SH-SY5Y (cell line): Measurements from ENCODE around the gene CEBPA.
A peak's percentile ranks its signal among the peaks of the same experiment; 100 is the strongest.

Source experiments
- GATA2 ChIP-seq: IDR thresholded peaks from 2 replicates; pipeline ENCODE4 v1.6.1; 2011; ENCODE audit warnings: mild to moderate bottlenecking, low read depth, low read length
- GATA3 ChIP-seq: IDR thresholded peaks from 2 replicates; pipeline ENCODE4 v1.6.1; 2011; ENCODE audit warnings: low read depth, mild to moderate bottlenecking, low read length, moderate library complexity

CEBPA gene

GRCh38 chr19:33302175-33302973, at the start of gene CEBPA:
TSS of gene CEBPA (minus strand) at chr19:33302534. CDS start at chr19:33302414, 120 bp downstream.
- no peak for TF ChIP-seq GATA2

DNA sequence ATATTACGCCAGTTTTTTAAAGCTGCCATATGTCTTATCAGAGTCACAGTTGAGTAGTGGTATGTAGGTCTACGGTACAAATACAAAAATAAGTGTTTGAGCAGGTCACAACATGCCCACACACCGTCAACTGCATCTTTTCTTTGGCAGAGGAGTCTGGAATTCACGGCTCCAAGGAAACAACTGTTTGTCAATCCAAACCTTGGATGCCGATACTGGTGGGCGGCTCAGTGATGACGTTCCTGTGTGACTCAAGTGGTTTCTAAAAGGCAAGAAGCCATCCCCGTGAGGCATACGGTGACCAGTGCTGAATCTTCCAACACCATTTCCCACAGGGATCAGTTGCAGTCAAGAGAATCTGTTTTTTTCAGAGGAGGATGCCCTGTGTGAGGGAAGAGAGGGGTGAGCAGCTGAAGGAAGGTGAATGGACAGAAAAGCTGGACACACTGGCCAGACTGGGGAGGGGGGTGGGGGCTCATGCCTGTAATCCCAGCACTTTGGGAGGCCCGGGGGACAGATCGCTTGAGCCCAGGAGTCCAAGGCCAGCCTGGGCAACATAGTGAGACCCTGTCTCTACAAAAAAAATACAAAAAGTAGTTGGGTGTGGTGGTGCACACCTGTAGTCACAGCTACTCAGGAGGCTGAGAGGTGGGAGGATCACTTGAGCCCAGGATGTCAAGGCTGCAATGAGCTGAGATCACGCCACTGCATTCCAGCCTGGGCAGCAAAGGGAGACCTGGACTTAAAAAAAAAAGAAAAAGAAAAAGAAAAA, 48.4 kb upstream of the CEBPA start:
- TF ChIP-seq GATA3: no peak
- no peak for TF ChIP-seq GATA2

GRCh38 chr19:33349319-33350289, 47.3 kb upstream of the CEBPA start:
- TF ChIP-seq GATA2 (no peak), GATA3 (no peak)

GRCh38 chr19:33348301-33349010, 46.1 kb upstream of the CEBPA start:
- peak; percentile 67 for TF ChIP-seq GATA3
- TF ChIP-seq GATA2: peak; percentile 94

GRCh38 chr19:33347300-33347699, 45.0 kb upstream of the CEBPA start:
- no peak for TF ChIP-seq GATA2
- no peak for TF ChIP-seq GATA3

DNA sequence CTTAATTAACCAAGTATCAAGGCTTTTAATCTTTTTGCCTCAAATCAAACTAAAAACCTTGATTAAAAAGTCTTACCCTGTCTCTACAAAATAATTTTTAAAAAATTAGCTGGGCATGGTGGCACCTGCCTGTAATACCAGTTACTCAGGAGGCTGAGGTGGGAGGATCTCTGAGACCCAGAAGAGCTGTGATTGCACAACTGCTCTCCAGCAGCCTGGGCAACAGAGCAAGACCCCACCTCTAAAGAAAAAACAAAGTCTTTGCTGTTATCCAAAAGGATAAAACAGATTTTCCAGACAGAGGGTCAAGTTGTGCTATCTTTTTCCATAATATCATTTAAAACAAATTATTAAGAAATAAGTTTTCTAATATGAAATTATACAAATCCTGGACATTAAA, 44.3 kb upstream of the CEBPA start:
- TF ChIP-seq GATA3 (no peak), GATA2 (no peak)

DNA sequence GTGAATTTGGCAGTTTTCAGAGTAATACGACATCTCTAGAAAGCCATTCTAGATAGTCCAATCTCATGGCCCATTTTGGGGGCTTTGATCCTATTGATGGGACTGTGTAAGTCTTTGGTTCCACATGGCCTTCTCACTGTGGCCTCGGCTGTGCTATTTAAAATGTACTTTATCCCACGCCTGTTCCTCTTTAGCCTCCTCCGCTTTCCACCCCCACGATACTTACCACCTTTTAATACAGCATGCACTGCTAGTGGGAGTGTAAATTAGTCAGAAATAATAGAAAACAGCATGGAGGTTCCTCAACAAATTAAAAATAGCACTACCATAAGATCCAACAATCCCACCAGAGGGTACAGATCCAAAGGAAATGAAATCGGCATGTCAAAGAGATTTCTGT, 42.8 kb upstream of the CEBPA start:
- no peak for TF ChIP-seq GATA3
- no peak for TF ChIP-seq GATA2

- TF ChIP-seq GATA3 (no peak), GATA2 (no peak)
These were observed 42.2 kb upstream of the CEBPA start for GRCh38 chr19:33344573-33344925.

- TF ChIP-seq GATA3: no peak
- no peak for TF ChIP-seq GATA2
These were observed 41.7 kb upstream of the CEBPA start for GRCh38 chr19:33343859-33344572.

DNA sequence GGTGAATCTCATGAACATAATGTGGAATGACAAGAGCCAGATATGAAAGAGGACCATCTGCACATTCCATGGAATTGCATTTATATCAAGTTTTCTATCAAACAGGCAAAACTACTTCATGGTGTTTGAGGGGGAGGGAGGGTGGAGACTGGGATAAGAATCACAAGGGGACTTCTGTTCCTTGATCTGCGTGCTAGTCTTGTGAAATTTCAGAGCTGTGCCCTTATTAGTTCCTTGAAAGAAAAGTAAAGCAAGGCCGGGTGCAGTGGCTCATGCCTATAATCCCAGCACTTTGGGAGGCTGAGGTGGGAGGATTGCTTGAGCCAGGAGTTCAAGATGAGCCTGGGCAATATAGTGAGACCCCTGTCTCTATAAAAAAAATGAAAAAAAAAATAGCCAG, 41.0 kb upstream of the CEBPA start:
- TF ChIP-seq GATA2 (no peak), GATA3 (no peak)

- TF ChIP-seq GATA3 (no peak), GATA2 (no peak)
These were observed 38.7 kb upstream of the CEBPA start for GRCh38 chr19:33340991-33341390.

DNA sequence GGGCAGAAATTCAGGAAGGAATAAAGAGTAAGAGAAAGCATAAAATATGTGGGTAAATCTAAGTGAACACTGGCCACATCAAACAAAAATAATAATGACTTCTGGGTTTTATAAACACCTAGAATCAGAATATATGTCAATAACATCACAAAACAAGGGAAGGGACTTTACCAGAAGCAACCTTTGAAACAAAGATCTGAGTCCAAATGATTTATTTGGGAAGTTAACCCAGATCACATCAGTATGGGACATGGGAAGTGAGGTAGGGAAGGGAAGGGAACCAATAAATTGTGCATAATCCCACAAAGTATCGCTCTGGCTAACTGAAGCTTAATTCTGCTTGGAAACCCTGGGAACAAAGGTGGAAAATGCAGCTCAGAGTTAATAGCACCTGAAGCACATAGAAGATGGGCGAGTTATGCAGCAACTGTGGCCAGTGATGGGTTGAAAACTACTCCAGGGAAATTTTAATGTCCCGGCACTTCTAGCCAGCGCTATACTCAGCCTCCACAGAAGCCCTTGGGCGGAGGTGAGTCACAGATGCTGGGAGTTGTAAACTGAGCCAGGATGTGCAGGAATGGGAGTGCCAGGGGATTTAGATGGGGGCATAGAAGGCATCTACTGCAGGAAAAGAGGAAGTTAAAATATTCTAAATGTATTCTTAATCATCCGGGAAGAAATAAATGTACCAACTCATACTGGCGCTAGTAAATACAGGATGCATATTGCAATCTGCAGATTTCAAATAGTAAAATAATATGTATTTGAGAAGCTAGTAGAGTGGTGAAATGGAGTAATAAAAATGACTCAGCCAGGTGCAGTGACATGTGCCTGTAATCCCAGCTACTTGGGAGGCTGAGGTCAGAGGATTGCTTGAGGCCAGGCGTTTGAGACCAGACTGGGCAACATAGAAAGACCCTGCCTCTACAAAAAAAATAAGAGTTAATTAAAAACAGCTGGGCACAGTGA, 37.0 kb upstream of the CEBPA start:
- no peak for TF ChIP-seq GATA2
- no peak for TF ChIP-seq GATA3
